GM23338 (cell line): ENCODE measurements around the gene HMG20B. TPM values are rescaled to one million over a fixed set of nuclear protein-coding genes. Genes with fewer than 3 reads are reported as not detected.

Experiments
- ATAC-seq: fragments of 200-7000 bp; cut with Tn5 transposase; 3 replicates; pipeline ENCODE4 v1.9.1; 2020
- DNase-seq: peaks from one replicate; pipeline ENCODE4 v3.0.0-alpha.2; 2015; ENCODE audit warnings: low spot score
- H2AFZ ChIP-seq: fragments of 200-600 bp; sonication (generic); 2 replicates; pipeline ENCODE4 v1.8.0; 2016; ENCODE audit warnings: antibody characterized with exemption, mild to moderate bottlenecking, moderate library complexity
- H3F3A ChIP-seq: fragments of 200-600 bp; sonication (generic); replicated peaks from 2 replicates; pipeline ENCODE4 v1.8.0; 2017; ENCODE audit warnings: antibody characterized with exemption, mixed run types, low read depth
- H3K27ac ChIP-seq: fragments of 200-600 bp; sonication (generic); 2 replicates; pipeline ENCODE4 v1.6.1; 2016; ENCODE audit warnings: low read depth
- H3K27me3 ChIP-seq: fragments of 200-600 bp; sonication (generic); 2 replicates; pipeline ENCODE4 v1.8.0; 2016; ENCODE audit warnings: mild to moderate bottlenecking, mixed run types, moderate library complexity; ENCODE audit not compliant: insufficient read depth
- H3K36me3 ChIP-seq: fragments of 200-600 bp; sonication (generic); 2 replicates; pipeline ENCODE4 v1.8.0; 2016; ENCODE audit warnings: mild to moderate bottlenecking; ENCODE audit not compliant: insufficient read depth
- H3K4me1 ChIP-seq: fragments of 200-600 bp; sonication (generic); 2 replicates; pipeline ENCODE4 v1.8.0; 2016; ENCODE audit warnings: mild to moderate bottlenecking, moderate library complexity; ENCODE audit not compliant: insufficient read depth
- H3K4me2 ChIP-seq: fragments of 200-600 bp; sonication (generic); 2 replicates; pipeline ENCODE4 v1.7.1; 2017; ENCODE audit warnings: mixed run types
- H3K4me3 ChIP-seq: fragments of 200-600 bp; sonication (generic); 2 replicates; pipeline ENCODE4 v1.6.1; 2016; ENCODE audit warnings: mixed run types
- H3K79me2 ChIP-seq: fragments of 200-600 bp; sonication (generic); replicated peaks from 2 replicates; pipeline ENCODE4 v1.8.0; 2017; ENCODE audit warnings: mild to moderate bottlenecking; ENCODE audit not compliant: insufficient read depth
- H3K9me2 ChIP-seq: fragments of 200-600 bp; sonication (generic); 2 replicates; pipeline ENCODE4 v1.8.0; 2017; ENCODE audit not compliant: insufficient read depth
- H4K20me1 ChIP-seq: fragments of 200-600 bp; sonication (generic); replicated peaks from 2 replicates; pipeline ENCODE4 v1.8.0; 2017; ENCODE audit warnings: mild to moderate bottlenecking; ENCODE audit not compliant: insufficient read depth
- H3K27ac Mint-ChIP-seq: 2 replicates; pipeline ENCODE4 v1.8.0; 2020; ENCODE audit warnings: inconsistent platforms, mild to moderate bottlenecking, moderate library complexity, mixed read lengths
- H3K27me3 Mint-ChIP-seq: 3 replicates; pipeline ENCODE4 v1.8.0; 2022; ENCODE audit warnings: low read depth, mild to moderate bottlenecking, moderate library complexity, mixed read lengths, inconsistent platforms; ENCODE audit not compliant: insufficient read depth, poor library complexity
- H3K36me3 Mint-ChIP-seq: 3 replicates; pipeline ENCODE4 v1.8.0; 2021; ENCODE audit warnings: low read depth, mild to moderate bottlenecking, inconsistent platforms, moderate library complexity, mixed read lengths
- H3K4me1 Mint-ChIP-seq: 3 replicates; pipeline ENCODE4 v1.8.0; 2020; ENCODE audit warnings: mild to moderate bottlenecking, inconsistent platforms, mixed read lengths
- H3K4me3 Mint-ChIP-seq: 3 replicates; pipeline ENCODE4 v1.8.0; 2021; ENCODE audit warnings: moderate library complexity, mild to moderate bottlenecking, inconsistent platforms, mixed read lengths
- H3K9me3 Mint-ChIP-seq: 3 replicates; pipeline ENCODE4 v1.8.0; 2020; ENCODE audit warnings: moderate library complexity, mild to moderate bottlenecking, inconsistent platforms, mixed read lengths
- CREB1 ChIP-seq: fragments of 250-450 bp; sonication (Bioruptor Pico); IDR thresholded peaks from 2 replicates; pipeline ENCODE4 v1.5.0; 2020; ENCODE audit warnings: low read depth, mild to moderate bottlenecking, moderate library complexity
- EZH2 ChIP-seq: fragments of 200-600 bp; sonication (generic); IDR thresholded peaks from one replicate; pipeline ENCODE4 v1.8.0; 2017; ENCODE audit warnings: antibody characterized with exemption, mild to moderate bottlenecking, low read depth; ENCODE audit not compliant: unreplicated experiment
- EZH2phosphoT487 ChIP-seq: fragments of 200-600 bp; sonication (generic); IDR thresholded peaks from one replicate; pipeline ENCODE4 v1.8.1; 2018; ENCODE audit warnings: antibody characterized with exemption; ENCODE audit not compliant: unreplicated experiment
- JUNB ChIP-seq: IDR thresholded peaks from one replicate; pipeline ENCODE4 v1.6.1; 2016; ENCODE audit warnings: antibody characterized with exemption; ENCODE audit not compliant: unreplicated experiment
- NANOG ChIP-seq: IDR thresholded peaks from 2 replicates; pipeline ENCODE4 v1.6.1; 2016; ENCODE audit warnings: antibody characterized with exemption, borderline replicate concordance
- POLR2AphosphoS5 ChIP-seq: IDR thresholded peaks from 2 replicates; pipeline ENCODE4 v1.6.1; 2016; ENCODE audit warnings: antibody characterized with exemption, low read depth
- STAT1 ChIP-seq: IDR thresholded peaks from one replicate; pipeline ENCODE4 v1.6.1; 2016; ENCODE audit warnings: antibody characterized with exemption; ENCODE audit not compliant: unreplicated experiment
- ZNF114 ChIP-seq: fragments of 250-450 bp; sonication (Bioruptor Pico); IDR thresholded peaks from 2 replicates; pipeline ENCODE4 v1.5.0; 2020; ENCODE audit warnings: mild to moderate bottlenecking, moderate library complexity
- ZNF331 ChIP-seq: fragments of 250-450 bp; sonication (Bioruptor Pico); IDR thresholded peaks from 2 replicates; pipeline ENCODE4 v1.5.0; 2020; ENCODE audit warnings: low read depth, mild to moderate bottlenecking, moderate library complexity
- polyA plus RNA-seq: library from polyadenylated mRNA; unstranded; fragments of >200 nt; fragmentation: Nextera tagmentation; extraction: Ambion mirVana; gene quantifications from 2 replicates; pipeline ENCODE4 v1.2.1, GENCODE V29; 2016
- total RNA-seq: library from RNA; depleted of rRNA; stranded (reverse); fragments of >200 nt; shearing (Covaris generic); gene quantifications from 2 replicates; pipeline ENCODE4 v1.2.3, GENCODE V29; 2014
- TF ChIP-seq, protein P1 (sequence below): fragments of 250-450 bp; sonication (Bioruptor Pico); IDR thresholded peaks from 2 replicates; pipeline ENCODE4 v1.5.0; 2020; ENCODE audit warnings: mild to moderate bottlenecking, moderate library complexity
- TF ChIP-seq, protein P2 (sequence below), 2 experiments: fragments of 200-600 bp in 1 of 2; sonication (generic) in 1 of 2; conservative IDR thresholded peaks; 2 replicates each; pipeline versions ENCODE4 v1.5.1 to v1.6.1; 2016 to 2017; ENCODE audit warnings: antibody characterized with exemption in 2 of 2, low read depth in 2 of 2, mild to moderate bottlenecking in 2 of 2, moderate library complexity in 1 of 2
- TF ChIP-seq, protein P3 (sequence below): IDR thresholded peaks from one replicate; pipeline ENCODE4 v1.6.1; 2018; ENCODE audit warnings: antibody characterized with exemption; ENCODE audit not compliant: unreplicated experiment

Gene HMG20B
- total and polyA plus RNA-seq, 2 experiments from 2014 or later = 74.1 to 130 TPM

DNA sequence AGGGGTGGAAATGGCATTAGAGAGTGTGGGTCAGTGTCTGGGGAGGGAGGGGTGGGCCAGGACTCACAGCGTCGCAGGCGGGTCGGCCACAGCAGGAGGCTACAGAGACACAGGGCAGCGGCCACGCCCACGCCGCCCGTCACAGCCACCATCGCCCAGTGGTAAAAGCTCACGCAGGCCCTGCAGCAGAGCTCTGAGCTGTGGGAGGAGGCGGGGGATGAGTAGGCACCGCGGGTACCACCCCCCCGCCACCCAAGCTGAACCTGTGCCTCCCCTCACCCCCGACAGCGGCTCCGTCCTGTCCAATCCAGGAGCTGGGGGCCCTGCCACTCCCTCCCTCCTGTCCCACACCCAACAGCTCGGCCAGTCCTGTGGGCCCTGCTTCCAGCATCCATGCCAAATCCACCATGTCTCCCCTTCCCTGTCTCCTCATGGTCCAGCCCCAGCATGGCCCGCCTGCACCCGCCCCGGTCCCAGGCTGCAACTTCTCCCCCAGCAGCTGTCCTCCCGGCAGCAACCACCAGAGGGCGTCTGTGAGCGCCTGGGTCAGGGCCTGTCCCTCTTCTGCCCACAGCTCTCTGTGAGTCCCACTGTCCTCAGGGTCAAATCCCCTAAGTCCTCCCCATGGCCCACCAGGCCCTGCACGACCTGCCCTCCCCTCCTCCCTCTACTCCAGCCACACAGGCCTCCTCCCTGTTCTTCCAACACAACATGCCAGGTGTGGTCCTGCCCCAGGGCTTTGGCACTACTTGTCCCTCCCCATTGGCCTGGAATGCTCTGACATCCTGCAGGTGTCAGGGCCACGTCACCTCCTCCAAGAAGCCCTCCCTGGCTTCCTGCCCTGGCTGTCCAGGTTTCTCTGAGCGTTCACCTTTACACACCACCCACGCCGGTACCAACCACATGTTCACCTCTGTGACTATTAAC lies 27.7 kb upstream of the HMG20B start:
- no peak overlapping the region for H2AFZ ChIP-seq
- Mint-ChIP-seq H3K36me3 (peaks cover 7% of the 10 kb centered on the region), H3K9me3 (no peaks in the 10 kb centered on the region), H3K27ac (no peak overlapping the region; the same call in 1 of the 2 replicates), H3K4me3 (no peak overlapping the region), H3K27me3 (peaks cover 12% of the 10 kb centered on the region), H3K4me1 (no peaks in the 10 kb centered on the region; the same call in 2 of the 3 replicates)
- H3F3A ChIP-seq = peaks cover 6% of the 10 kb centered on the region; the same call in 1 of the 2 replicates
- ATAC-seq (peak; percentile 89), DNase-seq (peak; percentile 76)
- H3K27ac ChIP-seq = no peak overlapping the region
- H4K20me1 ChIP-seq = peaks cover 5% of the 10 kb centered on the region
- H3K79me2 ChIP-seq = no peaks in the 10 kb centered on the region
- no peaks in the 10 kb centered on the region for H3K36me3 ChIP-seq
- H3K4me1 ChIP-seq = no peaks in the 10 kb centered on the region
- no peak overlapping the region for H3K4me2 ChIP-seq
- H3K4me3 ChIP-seq = no peak overlapping the region
- no peaks in the 10 kb centered on the region for H3K9me2 ChIP-seq
- no peaks in the 10 kb centered on the region for H3K27me3 ChIP-seq
- TF ChIP-seq ZNF114 (no peak), JUNB (no peak), POLR2AphosphoS5 (peak; percentile 40; the same call in 1 of the 2 replicates), EZH2phosphoT487 (no peak), CREB1 (CRISPR knock-in tag) (no peak), ZNF331 (no peak), STAT1 (no peak), NANOG (no peak), EZH2 (no peak)
- TF ChIP-seq, protein P1, sequence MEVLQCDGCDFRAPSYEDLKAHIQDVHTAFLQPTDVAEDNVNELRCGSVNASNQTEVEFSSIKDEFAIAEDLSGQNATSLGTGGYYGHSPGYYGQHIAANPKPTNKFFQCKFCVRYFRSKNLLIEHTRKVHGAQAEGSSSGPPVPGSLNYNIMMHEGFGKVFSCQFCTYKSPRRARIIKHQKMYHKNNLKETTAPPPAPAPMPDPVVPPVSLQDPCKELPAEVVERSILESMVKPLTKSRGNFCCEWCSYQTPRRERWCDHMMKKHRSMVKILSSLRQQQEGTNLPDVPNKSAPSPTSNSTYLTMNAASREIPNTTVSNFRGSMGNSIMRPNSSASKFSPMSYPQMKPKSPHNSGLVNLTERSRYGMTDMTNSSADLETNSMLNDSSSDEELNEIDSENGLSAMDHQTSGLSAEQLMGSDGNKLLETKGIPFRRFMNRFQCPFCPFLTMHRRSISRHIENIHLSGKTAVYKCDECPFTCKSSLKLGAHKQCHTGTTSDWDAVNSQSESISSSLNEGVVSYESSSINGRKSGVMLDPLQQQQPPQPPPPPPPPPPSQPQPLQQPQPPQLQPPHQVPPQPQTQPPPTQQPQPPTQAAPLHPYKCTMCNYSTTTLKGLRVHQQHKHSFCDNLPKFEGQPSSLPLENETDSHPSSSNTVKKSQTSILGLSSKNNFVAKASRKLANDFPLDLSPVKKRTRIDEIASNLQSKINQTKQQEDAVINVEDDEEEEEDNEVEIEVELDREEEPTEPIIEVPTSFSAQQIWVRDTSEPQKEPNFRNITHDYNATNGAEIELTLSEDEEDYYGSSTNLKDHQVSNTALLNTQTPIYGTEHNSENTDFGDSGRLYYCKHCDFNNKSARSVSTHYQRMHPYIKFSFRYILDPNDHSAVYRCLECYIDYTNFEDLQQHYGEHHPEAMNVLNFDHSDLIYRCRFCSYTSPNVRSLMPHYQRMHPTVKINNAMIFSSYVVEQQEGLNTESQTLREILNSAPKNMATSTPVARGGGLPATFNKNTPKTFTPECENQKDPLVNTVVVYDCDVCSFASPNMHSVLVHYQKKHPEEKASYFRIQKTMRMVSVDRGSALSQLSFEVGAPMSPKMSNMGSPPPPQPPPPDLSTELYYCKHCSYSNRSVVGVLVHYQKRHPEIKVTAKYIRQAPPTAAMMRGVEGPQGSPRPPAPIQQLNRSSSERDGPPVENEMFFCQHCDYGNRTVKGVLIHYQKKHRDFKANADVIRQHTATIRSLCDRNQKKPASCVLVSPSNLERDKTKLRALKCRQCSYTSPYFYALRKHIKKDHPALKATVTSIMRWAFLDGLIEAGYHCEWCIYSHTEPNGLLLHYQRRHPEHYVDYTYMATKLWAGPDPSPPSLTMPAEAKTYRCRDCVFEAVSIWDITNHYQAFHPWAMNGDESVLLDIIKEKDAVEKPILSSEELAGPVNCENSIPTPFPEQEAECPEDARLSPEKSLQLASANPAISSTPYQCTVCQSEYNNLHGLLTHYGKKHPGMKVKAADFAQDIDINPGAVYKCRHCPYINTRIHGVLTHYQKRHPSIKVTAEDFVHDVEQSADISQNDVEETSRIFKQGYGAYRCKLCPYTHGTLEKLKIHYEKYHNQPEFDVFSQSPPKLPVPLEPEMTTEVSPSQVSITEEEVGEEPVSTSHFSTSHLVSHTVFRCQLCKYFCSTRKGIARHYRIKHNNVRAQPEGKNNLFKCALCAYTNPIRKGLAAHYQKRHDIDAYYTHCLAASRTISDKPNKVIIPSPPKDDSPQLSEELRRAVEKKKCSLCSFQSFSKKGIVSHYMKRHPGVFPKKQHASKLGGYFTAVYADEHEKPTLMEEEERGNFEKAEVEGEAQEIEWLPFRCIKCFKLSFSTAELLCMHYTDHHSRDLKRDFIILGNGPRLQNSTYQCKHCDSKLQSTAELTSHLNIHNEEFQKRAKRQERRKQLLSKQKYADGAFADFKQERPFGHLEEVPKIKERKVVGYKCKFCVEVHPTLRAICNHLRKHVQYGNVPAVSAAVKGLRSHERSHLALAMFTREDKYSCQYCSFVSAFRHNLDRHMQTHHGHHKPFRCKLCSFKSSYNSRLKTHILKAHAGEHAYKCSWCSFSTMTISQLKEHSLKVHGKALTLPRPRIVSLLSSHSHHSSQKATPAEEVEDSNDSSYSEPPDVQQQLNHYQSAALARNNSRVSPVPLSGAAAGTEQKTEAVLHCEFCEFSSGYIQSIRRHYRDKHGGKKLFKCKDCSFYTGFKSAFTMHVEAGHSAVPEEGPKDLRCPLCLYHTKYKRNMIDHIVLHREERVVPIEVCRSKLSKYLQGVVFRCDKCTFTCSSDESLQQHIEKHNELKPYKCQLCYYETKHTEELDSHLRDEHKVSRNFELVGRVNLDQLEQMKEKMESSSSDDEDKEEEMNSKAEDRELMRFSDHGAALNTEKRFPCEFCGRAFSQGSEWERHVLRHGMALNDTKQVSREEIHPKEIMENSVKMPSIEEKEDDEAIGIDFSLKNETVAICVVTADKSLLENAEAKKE (CRISPR knock-in tag) = no peak
- TF ChIP-seq, protein P2, sequence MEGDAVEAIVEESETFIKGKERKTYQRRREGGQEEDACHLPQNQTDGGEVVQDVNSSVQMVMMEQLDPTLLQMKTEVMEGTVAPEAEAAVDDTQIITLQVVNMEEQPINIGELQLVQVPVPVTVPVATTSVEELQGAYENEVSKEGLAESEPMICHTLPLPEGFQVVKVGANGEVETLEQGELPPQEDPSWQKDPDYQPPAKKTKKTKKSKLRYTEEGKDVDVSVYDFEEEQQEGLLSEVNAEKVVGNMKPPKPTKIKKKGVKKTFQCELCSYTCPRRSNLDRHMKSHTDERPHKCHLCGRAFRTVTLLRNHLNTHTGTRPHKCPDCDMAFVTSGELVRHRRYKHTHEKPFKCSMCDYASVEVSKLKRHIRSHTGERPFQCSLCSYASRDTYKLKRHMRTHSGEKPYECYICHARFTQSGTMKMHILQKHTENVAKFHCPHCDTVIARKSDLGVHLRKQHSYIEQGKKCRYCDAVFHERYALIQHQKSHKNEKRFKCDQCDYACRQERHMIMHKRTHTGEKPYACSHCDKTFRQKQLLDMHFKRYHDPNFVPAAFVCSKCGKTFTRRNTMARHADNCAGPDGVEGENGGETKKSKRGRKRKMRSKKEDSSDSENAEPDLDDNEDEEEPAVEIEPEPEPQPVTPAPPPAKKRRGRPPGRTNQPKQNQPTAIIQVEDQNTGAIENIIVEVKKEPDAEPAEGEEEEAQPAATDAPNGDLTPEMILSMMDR (conservative IDR thresholded peaks at IDR 0.05; ENCODE audit: low read depth in 2 of 2) = peak; percentile 85 to 94
- TF ChIP-seq, protein P3, sequence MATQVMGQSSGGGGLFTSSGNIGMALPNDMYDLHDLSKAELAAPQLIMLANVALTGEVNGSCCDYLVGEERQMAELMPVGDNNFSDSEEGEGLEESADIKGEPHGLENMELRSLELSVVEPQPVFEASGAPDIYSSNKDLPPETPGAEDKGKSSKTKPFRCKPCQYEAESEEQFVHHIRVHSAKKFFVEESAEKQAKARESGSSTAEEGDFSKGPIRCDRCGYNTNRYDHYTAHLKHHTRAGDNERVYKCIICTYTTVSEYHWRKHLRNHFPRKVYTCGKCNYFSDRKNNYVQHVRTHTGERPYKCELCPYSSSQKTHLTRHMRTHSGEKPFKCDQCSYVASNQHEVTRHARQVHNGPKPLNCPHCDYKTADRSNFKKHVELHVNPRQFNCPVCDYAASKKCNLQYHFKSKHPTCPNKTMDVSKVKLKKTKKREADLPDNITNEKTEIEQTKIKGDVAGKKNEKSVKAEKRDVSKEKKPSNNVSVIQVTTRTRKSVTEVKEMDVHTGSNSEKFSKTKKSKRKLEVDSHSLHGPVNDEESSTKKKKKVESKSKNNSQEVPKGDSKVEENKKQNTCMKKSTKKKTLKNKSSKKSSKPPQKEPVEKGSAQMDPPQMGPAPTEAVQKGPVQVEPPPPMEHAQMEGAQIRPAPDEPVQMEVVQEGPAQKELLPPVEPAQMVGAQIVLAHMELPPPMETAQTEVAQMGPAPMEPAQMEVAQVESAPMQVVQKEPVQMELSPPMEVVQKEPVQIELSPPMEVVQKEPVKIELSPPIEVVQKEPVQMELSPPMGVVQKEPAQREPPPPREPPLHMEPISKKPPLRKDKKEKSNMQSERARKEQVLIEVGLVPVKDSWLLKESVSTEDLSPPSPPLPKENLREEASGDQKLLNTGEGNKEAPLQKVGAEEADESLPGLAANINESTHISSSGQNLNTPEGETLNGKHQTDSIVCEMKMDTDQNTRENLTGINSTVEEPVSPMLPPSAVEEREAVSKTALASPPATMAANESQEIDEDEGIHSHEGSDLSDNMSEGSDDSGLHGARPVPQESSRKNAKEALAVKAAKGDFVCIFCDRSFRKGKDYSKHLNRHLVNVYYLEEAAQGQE = no peak
